Colon (tissue), 2 donors: ENCODE data around the gene MAST4.

Source experiments
- FAIRE-seq: peaks from 2 replicates; lab custom pipeline; 2012; peaks lifted over from hg19 to GRCh38; lab: Jason Lieb, UNC
- donor health status: control.
- donor health status: control.

MAST4 gene

GRCh38 chr5:67021521-67021920 is 425.3 kb downstream of the MAST4 start:
- FAIRE-seq, result no peak

GRCh38 chr5:67021962-67022361 is 425.8 kb downstream of the MAST4 start:
- no peak for FAIRE-seq

GRCh38 chr5:67025457-67025856 is 429.3 kb downstream of the MAST4 start:
- no peak for FAIRE-seq

- FAIRE-seq, result no peak
These were observed 430.1 kb downstream of the MAST4 start for GRCh38 chr5:67026278-67026677.

- no peak for FAIRE-seq
These were observed 431.0 kb downstream of the MAST4 start for GRCh38 chr5:67027171-67027570.

- no peak for FAIRE-seq
These were observed 432.2 kb downstream of the MAST4 start for GRCh38 chr5:67028371-67028770.

GRCh38 chr5:67028941-67029340 is 432.7 kb downstream of the MAST4 start:
- FAIRE-seq, result no peak

GRCh38 chr5:67029481-67029880 is 433.3 kb downstream of the MAST4 start:
- no peak for FAIRE-seq

- no peak for FAIRE-seq
These were observed 434.3 kb downstream of the MAST4 start for GRCh38 chr5:67030289-67031056.

- FAIRE-seq, result no peak
These were observed 434.9 kb downstream of the MAST4 start for GRCh38 chr5:67031057-67031443.

- no peak for FAIRE-seq
These were observed 435.5 kb downstream of the MAST4 start for GRCh38 chr5:67031692-67032091.

- no peak for FAIRE-seq
These were observed 436.9 kb downstream of the MAST4 start for GRCh38 chr5:67032921-67033664.

GRCh38 chr5:67033880-67034651 is 437.9 kb downstream of the MAST4 start:
- no peak for FAIRE-seq

- FAIRE-seq, result no peak
These were observed 439.0 kb downstream of the MAST4 start for GRCh38 chr5:67035098-67035740.

- FAIRE-seq, result no peak
These were observed 441.0 kb downstream of the MAST4 start for GRCh38 chr5:67037171-67037570.

- FAIRE-seq, result no peak
These were observed 442.8 kb downstream of the MAST4 start for GRCh38 chr5:67038817-67039603.

- no peak for FAIRE-seq
These were observed 446.2 kb downstream of the MAST4 start for GRCh38 chr5:67042176-67043003.

- no peak for FAIRE-seq
These were observed 447.8 kb downstream of the MAST4 start for GRCh38 chr5:67043796-67044511.

GRCh38 chr5:67045816-67046740 is 449.9 kb downstream of the MAST4 start:
- FAIRE-seq, result no peak
